ENCODE data around the gene CACNA1F.
"Not testable (repeated sequence)": the region's sequence is repeated elsewhere in the genome, so short reads cannot be mapped to it uniquely, and the experiment has no call there.

DNA sequence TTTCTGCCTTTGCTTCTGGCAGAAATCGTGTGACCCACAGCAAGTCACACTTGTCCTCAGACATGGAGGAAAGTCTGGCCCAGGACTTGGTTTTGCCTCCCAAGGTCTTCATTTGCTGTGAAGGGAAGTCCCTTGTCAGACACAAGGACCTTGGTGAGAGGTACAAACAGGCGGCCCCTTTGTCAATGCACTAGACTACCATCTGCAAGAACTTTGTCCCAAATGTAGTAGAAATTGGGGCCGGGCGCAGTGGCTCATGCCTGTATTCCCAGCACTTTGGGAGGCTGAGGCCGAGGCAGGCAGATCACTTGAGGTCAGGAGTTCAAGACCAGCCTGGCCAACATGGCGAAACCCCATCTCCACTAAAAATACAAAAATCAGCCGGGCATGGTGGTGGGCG, 59.6 kb downstream of the CACNA1F start:
- TF ChIP-seq HDAC6 (IDR thresholded peaks at IDR 0.05; ENCODE audit: low read depth, low read length); EGR1 (conservative IDR thresholded peaks at IDR 0.05); EP300 (IDR thresholded peaks at IDR 0.05; ENCODE audit: low read length); PHF8 (IDR thresholded peaks at IDR 0.05; ENCODE audit: borderline replicate concordance, low read length); SP2 (IDR thresholded peaks at IDR 0.05; ENCODE audit: extremely low read depth, low read depth, low read length, poor library complexity, severe bottlenecking): not testable (repeated sequence)
- TF ChIP-seq, protein P1, sequence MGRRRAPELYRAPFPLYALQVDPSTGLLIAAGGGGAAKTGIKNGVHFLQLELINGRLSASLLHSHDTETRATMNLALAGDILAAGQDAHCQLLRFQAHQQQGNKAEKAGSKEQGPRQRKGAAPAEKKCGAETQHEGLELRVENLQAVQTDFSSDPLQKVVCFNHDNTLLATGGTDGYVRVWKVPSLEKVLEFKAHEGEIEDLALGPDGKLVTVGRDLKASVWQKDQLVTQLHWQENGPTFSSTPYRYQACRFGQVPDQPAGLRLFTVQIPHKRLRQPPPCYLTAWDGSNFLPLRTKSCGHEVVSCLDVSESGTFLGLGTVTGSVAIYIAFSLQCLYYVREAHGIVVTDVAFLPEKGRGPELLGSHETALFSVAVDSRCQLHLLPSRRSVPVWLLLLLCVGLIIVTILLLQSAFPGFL (CRISPR knock-in tag; IDR thresholded peaks at IDR 0.05) = not testable (repeated sequence)
- TF ChIP-seq, protein P2, sequence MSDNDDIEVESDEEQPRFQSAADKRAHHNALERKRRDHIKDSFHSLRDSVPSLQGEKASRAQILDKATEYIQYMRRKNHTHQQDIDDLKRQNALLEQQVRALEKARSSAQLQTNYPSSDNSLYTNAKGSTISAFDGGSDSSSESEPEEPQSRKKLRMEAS (CRISPR knock-in tag; IDR thresholded peaks at IDR 0.05) = not testable (repeated sequence)
- TF ChIP-seq, protein P3, sequence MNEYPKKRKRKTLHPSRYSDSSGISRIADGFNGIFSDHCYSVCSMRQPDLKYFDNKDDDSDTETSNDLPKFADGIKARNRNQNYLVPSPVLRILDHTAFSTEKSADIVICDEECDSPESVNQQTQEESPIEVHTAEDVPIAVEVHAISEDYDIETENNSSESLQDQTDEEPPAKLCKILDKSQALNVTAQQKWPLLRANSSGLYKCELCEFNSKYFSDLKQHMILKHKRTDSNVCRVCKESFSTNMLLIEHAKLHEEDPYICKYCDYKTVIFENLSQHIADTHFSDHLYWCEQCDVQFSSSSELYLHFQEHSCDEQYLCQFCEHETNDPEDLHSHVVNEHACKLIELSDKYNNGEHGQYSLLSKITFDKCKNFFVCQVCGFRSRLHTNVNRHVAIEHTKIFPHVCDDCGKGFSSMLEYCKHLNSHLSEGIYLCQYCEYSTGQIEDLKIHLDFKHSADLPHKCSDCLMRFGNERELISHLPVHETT (CRISPR knock-in tag; conservative IDR thresholded peaks at IDR 0.05 in 1 of 2, IDR thresholded peaks at IDR 0.05 in 1 of 2) = not testable (repeated sequence)
- TF ChIP-seq, protein P4, sequence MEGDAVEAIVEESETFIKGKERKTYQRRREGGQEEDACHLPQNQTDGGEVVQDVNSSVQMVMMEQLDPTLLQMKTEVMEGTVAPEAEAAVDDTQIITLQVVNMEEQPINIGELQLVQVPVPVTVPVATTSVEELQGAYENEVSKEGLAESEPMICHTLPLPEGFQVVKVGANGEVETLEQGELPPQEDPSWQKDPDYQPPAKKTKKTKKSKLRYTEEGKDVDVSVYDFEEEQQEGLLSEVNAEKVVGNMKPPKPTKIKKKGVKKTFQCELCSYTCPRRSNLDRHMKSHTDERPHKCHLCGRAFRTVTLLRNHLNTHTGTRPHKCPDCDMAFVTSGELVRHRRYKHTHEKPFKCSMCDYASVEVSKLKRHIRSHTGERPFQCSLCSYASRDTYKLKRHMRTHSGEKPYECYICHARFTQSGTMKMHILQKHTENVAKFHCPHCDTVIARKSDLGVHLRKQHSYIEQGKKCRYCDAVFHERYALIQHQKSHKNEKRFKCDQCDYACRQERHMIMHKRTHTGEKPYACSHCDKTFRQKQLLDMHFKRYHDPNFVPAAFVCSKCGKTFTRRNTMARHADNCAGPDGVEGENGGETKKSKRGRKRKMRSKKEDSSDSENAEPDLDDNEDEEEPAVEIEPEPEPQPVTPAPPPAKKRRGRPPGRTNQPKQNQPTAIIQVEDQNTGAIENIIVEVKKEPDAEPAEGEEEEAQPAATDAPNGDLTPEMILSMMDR (IDR thresholded peaks at IDR 0.05 in 2 of 3, conservative IDR thresholded peaks at IDR 0.05 in 1 of 3; ENCODE audit: insufficient read depth in 2 of 3, low read depth in 1 of 3, low read length in 3 of 3) = not testable (repeated sequence)
